ENCODE results near the gene MAD1L1.

The MAD1L1 gene

DNA sequence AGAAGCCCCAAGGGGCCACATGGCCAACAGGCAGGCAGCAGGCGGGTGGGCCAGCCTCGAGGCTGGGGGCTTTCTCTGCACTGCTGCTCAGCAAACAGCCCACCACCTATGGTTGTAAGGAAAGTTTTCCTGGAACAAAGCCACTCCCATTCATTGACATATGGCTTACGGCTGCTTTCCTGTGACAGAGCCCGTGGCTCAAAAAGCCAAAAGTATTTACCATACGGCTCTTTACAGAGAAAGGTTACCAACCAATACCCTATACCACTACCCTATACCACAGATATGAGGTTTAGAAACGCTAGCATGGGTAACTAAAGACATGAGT, 152.7 kb downstream of the MAD1L1 start:
- TF ChIP-seq, protein P1, sequence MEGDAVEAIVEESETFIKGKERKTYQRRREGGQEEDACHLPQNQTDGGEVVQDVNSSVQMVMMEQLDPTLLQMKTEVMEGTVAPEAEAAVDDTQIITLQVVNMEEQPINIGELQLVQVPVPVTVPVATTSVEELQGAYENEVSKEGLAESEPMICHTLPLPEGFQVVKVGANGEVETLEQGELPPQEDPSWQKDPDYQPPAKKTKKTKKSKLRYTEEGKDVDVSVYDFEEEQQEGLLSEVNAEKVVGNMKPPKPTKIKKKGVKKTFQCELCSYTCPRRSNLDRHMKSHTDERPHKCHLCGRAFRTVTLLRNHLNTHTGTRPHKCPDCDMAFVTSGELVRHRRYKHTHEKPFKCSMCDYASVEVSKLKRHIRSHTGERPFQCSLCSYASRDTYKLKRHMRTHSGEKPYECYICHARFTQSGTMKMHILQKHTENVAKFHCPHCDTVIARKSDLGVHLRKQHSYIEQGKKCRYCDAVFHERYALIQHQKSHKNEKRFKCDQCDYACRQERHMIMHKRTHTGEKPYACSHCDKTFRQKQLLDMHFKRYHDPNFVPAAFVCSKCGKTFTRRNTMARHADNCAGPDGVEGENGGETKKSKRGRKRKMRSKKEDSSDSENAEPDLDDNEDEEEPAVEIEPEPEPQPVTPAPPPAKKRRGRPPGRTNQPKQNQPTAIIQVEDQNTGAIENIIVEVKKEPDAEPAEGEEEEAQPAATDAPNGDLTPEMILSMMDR (conservative IDR thresholded peaks at IDR 0.05; ENCODE audit: control insufficient read depth, insufficient read depth, low read depth, low read length): no peak
- H3K4me3 ChIP-seq (ENCODE audit: control insufficient read depth, low read depth, low read length): no peak overlapping the region

DNA sequence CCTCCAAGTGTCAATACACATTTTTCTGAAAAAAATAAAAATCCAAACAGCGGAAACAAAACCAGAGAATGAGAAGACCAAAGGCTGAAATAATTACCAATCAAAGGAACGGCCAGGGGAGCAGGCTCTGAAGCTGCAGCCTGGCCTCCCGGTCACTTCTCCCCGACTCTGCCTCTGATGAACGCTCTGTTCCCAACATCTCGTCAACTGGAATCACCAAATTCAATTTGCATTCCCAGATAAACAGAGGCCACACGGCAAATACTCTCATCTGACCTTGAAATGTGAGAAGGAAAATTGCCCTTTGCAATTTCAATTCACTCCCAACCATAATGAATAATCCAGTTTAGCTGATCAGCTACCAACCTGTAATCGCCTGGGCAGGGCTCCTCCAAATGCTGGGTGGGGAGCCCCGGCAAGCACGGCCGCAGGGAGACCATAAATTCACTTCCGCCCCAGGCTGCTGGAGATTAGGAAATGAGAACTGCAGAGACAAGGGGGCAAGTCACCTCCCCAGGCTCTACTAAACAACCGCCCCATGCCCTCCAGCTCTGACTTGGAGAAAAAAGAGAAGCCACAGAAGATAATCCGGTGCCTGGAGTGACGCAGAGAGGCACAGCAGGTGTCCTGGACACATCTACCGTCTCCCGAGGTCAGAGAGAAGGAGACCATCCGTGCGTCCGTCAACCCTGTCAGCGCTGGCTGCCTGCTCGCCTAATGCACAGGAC, 153.2 kb downstream of the MAD1L1 start:
- TF ChIP-seq, protein P1 (conservative IDR thresholded peaks at IDR 0.05; ENCODE audit: control insufficient read depth, insufficient read depth, low read depth, low read length): no peak
- DNase-seq (ENCODE audit: low read depth): no peak
- no peak overlapping the region for H3K4me3 ChIP-seq (ENCODE audit: control insufficient read depth, low read depth, low read length)

More for the DNA sequence above, 152.7 kb downstream of the MAD1L1 start:
- no peak for DNase-seq (ENCODE audit: low read depth)

DNA sequence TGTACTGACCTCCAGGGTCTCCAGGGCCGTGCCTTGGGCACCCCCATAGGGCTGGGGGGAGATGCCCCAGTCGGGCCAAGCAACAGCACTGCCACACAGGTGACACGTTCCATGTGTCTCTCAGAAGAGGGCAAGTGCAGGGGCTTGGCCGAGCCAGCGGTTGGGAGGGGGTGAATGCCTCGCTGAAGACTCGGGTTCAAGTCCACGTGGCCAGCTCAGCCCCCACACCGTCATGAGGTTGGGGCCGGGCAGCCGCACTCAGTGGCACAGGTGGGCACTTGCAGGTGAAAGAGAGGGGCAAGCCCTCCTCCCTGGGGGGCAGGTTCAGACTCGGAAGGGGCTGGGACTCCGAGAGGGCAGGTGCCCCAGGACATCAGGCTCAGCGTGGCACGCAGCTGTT, 153.8 kb downstream of the MAD1L1 start:
- H3K4me3 ChIP-seq (ENCODE audit: control insufficient read depth, low read depth, low read length): no peak overlapping the region
- DNase-seq (ENCODE audit: low read depth): no peak
- TF ChIP-seq, protein P1 (conservative IDR thresholded peaks at IDR 0.05; ENCODE audit: control insufficient read depth, insufficient read depth, low read depth, low read length): no peak

DNA sequence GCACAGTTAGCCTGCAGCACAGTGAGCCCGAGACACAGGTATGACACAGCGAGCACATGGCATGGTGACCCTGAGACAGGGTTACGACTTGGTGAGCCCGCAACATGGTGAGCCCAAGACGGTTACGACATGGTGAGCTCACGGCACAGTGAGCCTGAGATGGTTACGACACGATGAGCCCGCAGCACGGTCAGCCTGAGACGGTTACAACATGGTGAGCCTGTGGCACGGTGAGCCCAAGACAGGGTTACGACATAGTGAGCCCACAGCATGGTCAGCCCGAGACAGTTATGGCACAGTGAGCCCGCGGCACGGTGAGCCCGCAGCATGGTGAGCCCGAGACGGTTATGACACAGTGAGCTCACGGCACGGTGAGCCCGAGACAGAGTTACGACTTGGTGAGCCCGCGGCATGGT, 156.1 kb downstream of the MAD1L1 start:
- no peak overlapping the region for H3K4me3 ChIP-seq (ENCODE audit: control insufficient read depth, low read depth, low read length)
- TF ChIP-seq, protein P1 (conservative IDR thresholded peaks at IDR 0.05; ENCODE audit: control insufficient read depth, insufficient read depth, low read depth, low read length): no peak
- no peak for DNase-seq (ENCODE audit: low read depth)

DNA sequence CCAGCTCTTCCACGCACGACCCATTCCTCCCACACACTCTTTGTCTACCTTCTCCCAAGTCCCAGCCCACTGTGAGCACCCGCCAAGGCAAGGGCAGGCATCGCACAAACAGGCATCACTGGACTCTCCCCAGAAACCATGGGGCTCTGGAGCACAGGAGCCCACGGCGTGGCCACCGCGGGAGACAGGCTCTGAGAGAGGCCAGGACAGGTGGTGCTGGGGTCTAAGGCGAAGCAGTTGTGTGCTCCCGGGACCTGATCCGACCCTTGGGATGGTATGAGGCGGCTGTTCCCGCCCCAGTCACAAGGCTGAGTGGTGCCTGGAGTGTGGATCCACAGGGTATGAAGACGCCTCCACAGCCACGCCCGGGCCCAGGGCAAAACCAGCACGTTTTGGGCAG, 156.9 kb downstream of the MAD1L1 start:
- TF ChIP-seq, protein P1 (conservative IDR thresholded peaks at IDR 0.05; ENCODE audit: control insufficient read depth, insufficient read depth, low read depth, low read length): no peak
- H3K4me3 ChIP-seq (ENCODE audit: control insufficient read depth, low read depth, low read length): no peak overlapping the region
- DNase-seq (ENCODE audit: low read depth): no peak

DNA sequence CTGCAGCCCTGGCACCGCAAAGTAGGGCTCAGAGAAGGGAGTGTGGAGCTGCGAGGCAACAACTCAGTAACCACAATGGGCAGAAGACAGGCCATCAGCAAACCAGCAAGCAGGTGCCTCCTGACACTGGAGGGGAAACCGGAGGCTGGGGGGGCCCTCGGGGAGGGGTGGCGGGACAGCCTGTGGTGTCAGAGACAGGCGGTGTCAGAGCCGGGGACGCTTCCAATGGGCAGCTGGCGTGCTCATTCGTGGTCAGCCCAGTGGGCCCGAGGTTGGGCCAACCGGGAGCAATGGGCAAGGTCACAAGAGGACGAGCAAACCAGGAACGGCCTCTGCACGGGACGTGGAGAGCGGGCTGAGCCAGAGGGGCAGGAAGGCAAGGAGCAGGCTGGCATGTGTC, 158.1 kb downstream of the MAD1L1 start:
- TF ChIP-seq, protein P1 (conservative IDR thresholded peaks at IDR 0.05; ENCODE audit: control insufficient read depth, insufficient read depth, low read depth, low read length): no peak
- no peak overlapping the region for H3K4me3 ChIP-seq (ENCODE audit: control insufficient read depth, low read depth, low read length)
- DNase-seq (ENCODE audit: low read depth): no peak

DNA sequence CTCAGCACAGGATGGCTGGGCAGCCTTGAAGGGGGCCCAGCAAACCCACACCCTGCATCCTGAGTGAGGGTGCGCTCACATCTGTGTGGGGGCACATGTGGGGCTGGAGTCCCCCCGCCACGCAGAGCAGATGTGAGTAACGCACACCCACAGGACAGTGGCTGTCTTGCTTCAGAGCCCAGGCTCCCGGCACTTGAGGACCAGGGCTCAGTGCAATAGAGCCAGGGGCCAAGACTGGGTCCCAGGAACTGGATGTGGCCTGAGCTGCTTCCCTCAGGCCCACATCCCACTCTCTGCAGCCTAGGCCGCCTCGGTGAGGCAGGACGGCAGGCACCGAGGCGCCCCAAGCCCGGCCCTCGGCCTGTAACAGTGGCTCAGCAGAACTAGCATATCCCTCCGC, 159.9 kb downstream of the MAD1L1 start:
- no peak for DNase-seq (ENCODE audit: low read depth)
- H3K4me3 ChIP-seq (ENCODE audit: control insufficient read depth, low read depth, low read length): no peak overlapping the region
- TF ChIP-seq, protein P1 (conservative IDR thresholded peaks at IDR 0.05; ENCODE audit: control insufficient read depth, insufficient read depth, low read depth, low read length): no peak

All from fibroblast of mammary gland (primary cell).